ENCODE measurements around the gene CST7. TPM values are rescaled to one million over a fixed set of nuclear protein-coding genes. Genes with fewer than 3 reads are reported as not detected.
A peak's percentile ranks its signal among the peaks of the same experiment; 100 is the strongest.

The CST7 gene
- total RNA-seq, 1 donor from 2014 or later, result not detected

DNA sequence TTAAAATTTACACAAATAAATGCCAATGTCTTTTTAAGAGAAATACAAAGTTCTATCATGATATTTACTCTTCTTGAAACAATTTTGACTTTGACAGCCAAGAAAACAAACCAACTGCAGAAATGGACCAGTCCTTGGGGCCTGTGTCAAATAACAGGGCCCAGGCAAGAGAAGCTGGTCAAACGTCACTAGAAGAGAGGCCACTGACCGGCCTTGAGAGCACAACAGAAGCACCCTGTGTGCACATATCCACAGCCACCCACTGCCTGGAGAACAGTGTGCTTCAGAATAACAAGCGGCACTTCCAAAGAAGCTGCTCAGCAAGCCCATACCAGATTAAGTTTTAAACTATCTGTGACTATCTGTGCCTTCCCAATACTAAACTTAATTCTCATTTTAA lies 28.7 kb downstream of the CST7 start:
- H3K27ac Mint-ChIP-seq (ENCODE audit: unreplicated experiment), result no peak overlapping the region
- no peak for DNase-seq (ENCODE audit: extremely low spot score, unreplicated experiment)
- H3K36me3 Mint-ChIP-seq (ENCODE audit: unreplicated experiment), result peaks cover 75% of the 10 kb centered on the region
- TF ChIP-seq, protein P1, sequence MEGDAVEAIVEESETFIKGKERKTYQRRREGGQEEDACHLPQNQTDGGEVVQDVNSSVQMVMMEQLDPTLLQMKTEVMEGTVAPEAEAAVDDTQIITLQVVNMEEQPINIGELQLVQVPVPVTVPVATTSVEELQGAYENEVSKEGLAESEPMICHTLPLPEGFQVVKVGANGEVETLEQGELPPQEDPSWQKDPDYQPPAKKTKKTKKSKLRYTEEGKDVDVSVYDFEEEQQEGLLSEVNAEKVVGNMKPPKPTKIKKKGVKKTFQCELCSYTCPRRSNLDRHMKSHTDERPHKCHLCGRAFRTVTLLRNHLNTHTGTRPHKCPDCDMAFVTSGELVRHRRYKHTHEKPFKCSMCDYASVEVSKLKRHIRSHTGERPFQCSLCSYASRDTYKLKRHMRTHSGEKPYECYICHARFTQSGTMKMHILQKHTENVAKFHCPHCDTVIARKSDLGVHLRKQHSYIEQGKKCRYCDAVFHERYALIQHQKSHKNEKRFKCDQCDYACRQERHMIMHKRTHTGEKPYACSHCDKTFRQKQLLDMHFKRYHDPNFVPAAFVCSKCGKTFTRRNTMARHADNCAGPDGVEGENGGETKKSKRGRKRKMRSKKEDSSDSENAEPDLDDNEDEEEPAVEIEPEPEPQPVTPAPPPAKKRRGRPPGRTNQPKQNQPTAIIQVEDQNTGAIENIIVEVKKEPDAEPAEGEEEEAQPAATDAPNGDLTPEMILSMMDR (IDR thresholded peaks at IDR 0.05), result no peak
- peaks cover 16% of the 10 kb centered on the region for H3K9me3 Mint-ChIP-seq (ENCODE audit: unreplicated experiment)
- H3K4me1 Mint-ChIP-seq (ENCODE audit: unreplicated experiment), result peaks cover 2% of the 10 kb centered on the region
- H3K27me3 Mint-ChIP-seq (ENCODE audit: unreplicated experiment), result no peaks in the 10 kb centered on the region
- H3K4me3 Mint-ChIP-seq (ENCODE audit: unreplicated experiment), result no peak overlapping the region

DNA sequence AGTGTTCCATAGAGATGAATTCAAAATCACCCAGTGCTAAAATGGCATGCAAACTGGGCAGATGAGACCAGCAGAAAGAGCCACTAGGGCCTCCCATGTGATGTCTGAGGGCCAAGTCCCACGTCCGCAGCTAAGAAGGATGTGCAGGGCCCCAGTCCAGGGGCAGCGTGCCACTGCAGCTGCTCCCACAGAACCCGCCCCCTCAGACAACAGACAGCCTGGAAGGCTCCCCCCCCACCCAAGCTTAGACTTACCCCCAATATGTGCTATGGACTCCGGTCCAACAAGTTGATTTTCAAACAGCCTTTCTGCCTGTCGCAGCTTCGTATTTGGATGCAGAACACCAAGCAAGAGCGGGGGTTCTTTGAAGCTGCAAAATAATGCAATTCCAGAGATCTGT lies 29.4 kb downstream of the CST7 start:
- Mint-ChIP-seq H3K4me1 (ENCODE audit: unreplicated experiment) (peaks cover 2% of the 10 kb centered on the region), H3K4me3 (ENCODE audit: unreplicated experiment) (no peak overlapping the region), H3K9me3 (ENCODE audit: unreplicated experiment) (peaks cover 16% of the 10 kb centered on the region), H3K27ac (ENCODE audit: unreplicated experiment) (no peak overlapping the region), H3K27me3 (ENCODE audit: unreplicated experiment) (no peaks in the 10 kb centered on the region), H3K36me3 (ENCODE audit: unreplicated experiment) (peaks cover 69% of the 10 kb centered on the region)
- DNase-seq (ENCODE audit: extremely low spot score, unreplicated experiment), result no peak
- TF ChIP-seq, protein P1 (IDR thresholded peaks at IDR 0.05), result no peak

DNA sequence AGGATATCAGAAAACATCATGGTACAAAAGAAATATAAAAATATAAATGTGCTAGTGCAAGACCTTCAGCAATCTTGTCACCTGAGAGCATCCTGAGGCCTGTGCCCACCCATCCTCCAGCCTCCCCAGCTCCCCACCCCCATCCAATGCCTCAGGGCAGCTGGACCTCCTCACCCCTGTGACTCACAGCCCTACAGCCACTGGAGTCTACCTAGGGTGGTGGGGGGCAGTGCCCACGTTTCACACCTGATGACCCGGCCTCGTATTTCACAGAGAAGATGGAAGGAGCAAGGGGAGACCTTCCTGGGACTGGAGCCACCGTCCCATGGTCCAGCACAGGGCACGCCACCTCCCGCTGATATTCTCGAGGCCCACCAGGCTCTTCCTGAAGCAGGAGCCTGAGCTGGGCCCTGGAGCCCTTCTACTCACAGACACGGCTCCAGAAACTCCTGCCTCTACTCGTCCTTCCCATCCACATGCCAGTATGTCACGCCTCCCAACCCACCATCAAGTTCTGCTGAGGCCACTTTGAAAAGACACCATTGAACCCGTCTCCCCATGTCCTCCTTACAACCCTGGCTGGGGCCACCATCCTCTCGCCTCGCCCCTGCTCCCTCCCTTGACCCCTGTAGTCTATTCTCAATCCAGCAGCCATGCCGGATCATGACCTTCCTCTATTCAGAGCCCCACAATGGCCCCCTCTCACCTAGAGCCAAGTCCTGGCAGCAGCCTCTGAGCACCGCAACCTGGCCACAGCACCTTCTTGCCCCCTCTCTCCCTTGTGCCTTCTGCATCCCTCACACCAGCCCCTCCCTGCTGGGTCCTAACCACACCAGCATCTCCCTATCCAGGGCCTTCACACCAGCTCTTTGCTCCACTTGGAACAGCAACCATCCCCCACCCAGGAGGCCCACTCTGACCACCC lies 30.2 kb downstream of the CST7 start:
- H3K27ac Mint-ChIP-seq (ENCODE audit: unreplicated experiment), result no peak overlapping the region
- TF ChIP-seq, protein P1 (IDR thresholded peaks at IDR 0.05), result no peak
- no peaks in the 10 kb centered on the region for H3K4me1 Mint-ChIP-seq (ENCODE audit: unreplicated experiment)
- no peaks in the 10 kb centered on the region for H3K27me3 Mint-ChIP-seq (ENCODE audit: unreplicated experiment)
- no peak overlapping the region for H3K4me3 Mint-ChIP-seq (ENCODE audit: unreplicated experiment)
- peaks cover 16% of the 10 kb centered on the region for H3K9me3 Mint-ChIP-seq (ENCODE audit: unreplicated experiment)
- DNase-seq (ENCODE audit: extremely low spot score, unreplicated experiment), result peak; percentile 74
- H3K36me3 Mint-ChIP-seq (ENCODE audit: unreplicated experiment), result peaks cover 69% of the 10 kb centered on the region

DNA sequence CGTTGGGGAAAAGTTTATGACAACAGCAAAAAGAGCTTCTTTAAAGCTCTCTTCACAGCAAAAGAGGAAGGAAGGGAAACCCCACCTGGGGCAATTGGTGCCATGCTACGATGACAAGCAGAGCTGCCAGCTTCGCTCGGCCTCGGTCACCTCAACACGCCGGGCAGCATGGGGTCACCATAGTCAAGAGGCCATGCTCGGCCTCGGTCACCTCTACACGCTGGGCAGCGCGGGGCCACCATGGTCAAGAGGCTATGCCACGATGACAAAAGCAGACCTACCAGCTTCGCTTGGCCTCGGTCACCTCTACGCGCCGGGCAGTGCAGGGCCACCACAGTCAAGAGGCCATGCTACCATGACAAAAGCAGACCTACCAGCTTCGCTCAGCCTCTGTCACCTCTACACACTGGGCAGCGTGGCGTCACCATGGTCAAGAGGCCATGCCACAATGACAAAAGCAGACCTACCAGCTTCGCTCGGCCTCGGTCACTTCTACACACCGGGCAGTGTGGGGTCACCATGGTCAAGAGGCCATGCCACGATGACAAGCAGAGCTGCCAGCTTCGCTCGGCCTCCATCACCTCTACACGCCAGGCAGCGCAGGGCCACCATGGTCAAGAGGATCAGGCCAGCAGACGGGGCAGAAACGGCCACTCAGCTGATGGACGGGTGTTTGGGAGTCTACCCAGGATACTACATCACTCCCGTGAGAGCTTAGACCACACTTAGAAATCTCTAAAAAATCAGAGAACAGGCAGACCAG lies 31.4 kb downstream of the CST7 start:
- no peak for DNase-seq (ENCODE audit: extremely low spot score, unreplicated experiment)
- Mint-ChIP-seq H3K27me3 (ENCODE audit: unreplicated experiment) (no peaks in the 10 kb centered on the region), H3K36me3 (ENCODE audit: unreplicated experiment) (peaks cover 62% of the 10 kb centered on the region), H3K27ac (ENCODE audit: unreplicated experiment) (no peak overlapping the region), H3K4me1 (ENCODE audit: unreplicated experiment) (no peaks in the 10 kb centered on the region), H3K9me3 (ENCODE audit: unreplicated experiment) (peaks cover 14% of the 10 kb centered on the region), H3K4me3 (ENCODE audit: unreplicated experiment) (no peak overlapping the region)
- TF ChIP-seq, protein P1 (IDR thresholded peaks at IDR 0.05), result no peak

DNA sequence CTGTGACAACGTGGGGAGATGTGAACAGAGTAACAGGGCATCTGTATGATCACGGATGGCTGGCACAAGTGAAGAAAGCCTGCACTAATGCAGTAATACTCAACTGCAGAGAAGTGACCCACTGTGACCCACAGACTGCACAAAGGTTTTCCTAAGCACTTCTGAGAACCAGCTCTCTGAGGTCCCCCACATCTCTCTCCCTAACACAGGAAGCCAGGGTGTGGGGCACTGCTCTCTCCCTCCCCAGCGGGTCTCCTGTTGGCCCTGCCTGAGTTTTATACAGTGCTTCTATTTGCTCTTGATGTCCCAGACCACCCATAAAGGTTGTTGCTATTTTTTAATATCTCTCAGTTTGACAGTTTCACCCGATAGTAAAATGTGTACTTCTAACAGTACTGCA lies 32.2 kb downstream of the CST7 start:
- H3K36me3 Mint-ChIP-seq (ENCODE audit: unreplicated experiment), result peaks cover 54% of the 10 kb centered on the region
- H3K4me1 Mint-ChIP-seq (ENCODE audit: unreplicated experiment), result no peaks in the 10 kb centered on the region
- TF ChIP-seq, protein P1 (IDR thresholded peaks at IDR 0.05), result no peak
- H3K4me3 Mint-ChIP-seq (ENCODE audit: unreplicated experiment), result no peak overlapping the region
- no peak for DNase-seq (ENCODE audit: extremely low spot score, unreplicated experiment)
- H3K9me3 Mint-ChIP-seq (ENCODE audit: unreplicated experiment), result peaks cover 6% of the 10 kb centered on the region
- H3K27me3 Mint-ChIP-seq (ENCODE audit: unreplicated experiment), result no peaks in the 10 kb centered on the region
- H3K27ac Mint-ChIP-seq (ENCODE audit: unreplicated experiment), result no peak overlapping the region
